Fibroblast of lung (primary cell): ENCODE measurements around the gene LRMDA. TPM values are rescaled to one million over a fixed set of nuclear protein-coding genes. Genes with fewer than 3 reads are reported as not detected.

ENCODE experiments used
- DNase-seq, 2 donors: peaks; one replicate each; pipeline versions ENCODE4 v3.0.0 to v3.0.0-alpha.2; 2010; ENCODE audit warnings: low read depth in 2 of 2
- H2AFZ ChIP-seq: 2 replicates; pipeline ENCODE4 v1.5.1; 2012; ENCODE audit warnings: low read length, control low read depth, inconsistent platforms
- H3K27ac ChIP-seq: 2 replicates; pipeline ENCODE4 v1.5.1; 2011; ENCODE audit warnings: low read length, control low read depth; ENCODE audit not compliant: insufficient read depth
- H3K27me3 ChIP-seq: 2 replicates; pipeline ENCODE4 v1.5.1; 2011; ENCODE audit warnings: mild to moderate bottlenecking, low read length; ENCODE audit not compliant: control insufficient read depth, insufficient read depth
- H3K36me3 ChIP-seq: 2 replicates; pipeline ENCODE4 v1.5.1; 2011; ENCODE audit warnings: low read length; ENCODE audit not compliant: control insufficient read depth, insufficient read depth
- H3K4me1 ChIP-seq: 2 replicates; pipeline ENCODE4 v1.5.1; 2011; ENCODE audit warnings: low read length; ENCODE audit not compliant: control insufficient read depth, insufficient read depth; ENCODE audit errors: extremely low read depth
- H3K4me2 ChIP-seq: 2 replicates; pipeline ENCODE4 v1.5.1; 2011; ENCODE audit warnings: low read length, control low read depth; ENCODE audit not compliant: insufficient read depth; ENCODE audit errors: extremely low read depth
- H3K4me3 ChIP-seq, 4 experiments: fragments of 200-600 bp in 1 of 4; sonication (generic) in 1 of 4; replicated peaks in 1 of 4; 2 replicates each; pipeline ENCODE4 v1.5.1; 2011 to 2016; ENCODE audit warnings: low read length in 4 of 4, low read depth in 3 of 4, mild to moderate bottlenecking in 3 of 4, control low read depth in 2 of 4, inconsistent platforms in 1 of 4, mixed read lengths in 1 of 4; ENCODE audit not compliant: insufficient read depth in 1 of 4; ENCODE audit errors: control extremely low read depth in 1 of 4
- H3K79me2 ChIP-seq: 2 replicates; pipeline ENCODE4 v1.5.1; 2012; ENCODE audit warnings: mild to moderate bottlenecking, low read length, inconsistent platforms; ENCODE audit not compliant: control insufficient read depth, insufficient read depth
- H3K9ac ChIP-seq: 2 replicates; pipeline ENCODE4 v1.5.1; 2011; ENCODE audit warnings: mild to moderate bottlenecking, low read length, control low read depth; ENCODE audit not compliant: insufficient read depth
- H3K9me3 ChIP-seq: 2 replicates; pipeline ENCODE4 v1.5.1; 2012; ENCODE audit warnings: low read depth, low read length; ENCODE audit not compliant: control insufficient read depth, insufficient read depth
- H4K20me1 ChIP-seq: 2 replicates; pipeline ENCODE4 v1.5.1; 2011; ENCODE audit warnings: low read length; ENCODE audit not compliant: control insufficient read depth, insufficient read depth; ENCODE audit errors: extremely low read depth
- EZH2 ChIP-seq: IDR thresholded peaks from 2 replicates; pipeline ENCODE4 v1.5.1; 2012; ENCODE audit warnings: low read length, control low read depth, mild to moderate bottlenecking; ENCODE audit errors: missing control alignments
- polyA plus RNA-seq, 2 donors: library from polyadenylated mRNA; depleted of rRNA in 1 of 2; stranded (reverse) in 1 of 2; unstranded in 1 of 2; fragments of >200 nt; gene quantifications; 2 replicates each; pipeline ENCODE4 v1.2.1, GENCODE V29; 2011 to 2012; ENCODE audit warnings: missing spikeins in 1 of 2
- total RNA-seq: library from RNA; depleted of rRNA; stranded (reverse); fragments of >200 nt; gene quantifications from 2 replicates; pipeline ENCODE4 v1.2.1, GENCODE V29; 2014
- TF ChIP-seq, protein P1 (sequence below), 2 donors: IDR thresholded peaks in 1 of 2; conservative IDR thresholded peaks in 1 of 2; 1 replicate in 1 of 2; 2 replicates in 1 of 2; pipeline ENCODE4 v1.5.1; 2011 to 2012; ENCODE audit warnings: low read length in 2 of 2, control low read depth in 1 of 2, inconsistent platforms in 1 of 2, low read depth in 1 of 2, mild to moderate bottlenecking in 1 of 2

The LRMDA gene
- total and polyA plus RNA-seq, 2 donors (not counting 1 experiment from before 2014, with no cell fraction given): 1.7 to 2.0 TPM

DNA sequence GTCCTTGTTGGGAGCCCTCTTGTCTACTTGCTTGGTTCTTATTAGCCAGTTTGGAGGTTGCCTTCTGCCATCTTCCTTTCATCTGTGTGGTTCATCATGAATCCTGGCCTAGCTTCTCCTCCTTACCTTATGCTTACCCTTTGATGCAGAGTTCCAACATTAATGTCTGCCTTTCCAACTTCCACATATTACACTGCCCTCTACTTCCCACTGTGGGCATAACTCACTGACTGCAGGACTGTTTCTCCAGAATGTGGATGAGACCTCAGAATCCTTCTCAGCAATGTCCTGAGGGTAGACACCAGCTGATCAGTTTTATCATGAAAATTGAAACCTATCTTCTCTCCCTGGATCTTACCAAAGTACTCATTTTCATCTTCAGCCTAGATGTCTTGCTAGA lies 491.0 kb downstream of the LRMDA start:
- TF ChIP-seq EZH2: no peak
- TF ChIP-seq, protein P1, sequence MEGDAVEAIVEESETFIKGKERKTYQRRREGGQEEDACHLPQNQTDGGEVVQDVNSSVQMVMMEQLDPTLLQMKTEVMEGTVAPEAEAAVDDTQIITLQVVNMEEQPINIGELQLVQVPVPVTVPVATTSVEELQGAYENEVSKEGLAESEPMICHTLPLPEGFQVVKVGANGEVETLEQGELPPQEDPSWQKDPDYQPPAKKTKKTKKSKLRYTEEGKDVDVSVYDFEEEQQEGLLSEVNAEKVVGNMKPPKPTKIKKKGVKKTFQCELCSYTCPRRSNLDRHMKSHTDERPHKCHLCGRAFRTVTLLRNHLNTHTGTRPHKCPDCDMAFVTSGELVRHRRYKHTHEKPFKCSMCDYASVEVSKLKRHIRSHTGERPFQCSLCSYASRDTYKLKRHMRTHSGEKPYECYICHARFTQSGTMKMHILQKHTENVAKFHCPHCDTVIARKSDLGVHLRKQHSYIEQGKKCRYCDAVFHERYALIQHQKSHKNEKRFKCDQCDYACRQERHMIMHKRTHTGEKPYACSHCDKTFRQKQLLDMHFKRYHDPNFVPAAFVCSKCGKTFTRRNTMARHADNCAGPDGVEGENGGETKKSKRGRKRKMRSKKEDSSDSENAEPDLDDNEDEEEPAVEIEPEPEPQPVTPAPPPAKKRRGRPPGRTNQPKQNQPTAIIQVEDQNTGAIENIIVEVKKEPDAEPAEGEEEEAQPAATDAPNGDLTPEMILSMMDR (conservative IDR thresholded peaks at IDR 0.05 in 1 of 2, IDR thresholded peaks at IDR 0.05 in 1 of 2; ENCODE audit: low read depth in 1 of 2, low read length in 2 of 2): peak in 1 of 2 donors; percentile 43
- no peaks in the 10 kb centered on the region for H3K79me2 ChIP-seq
- H3K4me3 ChIP-seq: no peak overlapping the region
- H3K4me1 ChIP-seq: no peaks in the 10 kb centered on the region
- H2AFZ ChIP-seq: no peak overlapping the region
- H3K36me3 ChIP-seq: no peaks in the 10 kb centered on the region
- H3K4me2 ChIP-seq: no peak overlapping the region
- H3K27ac ChIP-seq: no peak overlapping the region
- no peaks in the 10 kb centered on the region for H4K20me1 ChIP-seq
- DNase-seq: peak; percentile 2 to 23
- H3K9ac ChIP-seq: no peak overlapping the region
- peaks cover 2% of the 10 kb centered on the region for H3K27me3 ChIP-seq
- no peaks in the 10 kb centered on the region for H3K9me3 ChIP-seq

GRCh38 chr10:75924309-75924902 lies 493.0 kb downstream of the LRMDA start:
- Histone ChIP-seq H3K79me2 (no peaks in the 10 kb centered on the region), H3K4me2 (no peak overlapping the region), H3K4me3 (no peak overlapping the region), H3K36me3 (no peaks in the 10 kb centered on the region), H3K27me3 (peaks cover 6% of the 10 kb centered on the region), H3K9me3 (no peaks in the 10 kb centered on the region), H3K4me1 (no peaks in the 10 kb centered on the region), H4K20me1 (no peaks in the 10 kb centered on the region), H2AFZ (no peak overlapping the region), H3K9ac (no peak overlapping the region), H3K27ac (no peak overlapping the region)
- no peak for TF ChIP-seq EZH2
- TF ChIP-seq, protein P1 (conservative IDR thresholded peaks at IDR 0.05 in 1 of 2, IDR thresholded peaks at IDR 0.05 in 1 of 2; ENCODE audit: low read depth in 1 of 2, low read length in 2 of 2): no peak
- no peak for DNase-seq

GRCh38 chr10:75925999-75926398 lies 494.6 kb downstream of the LRMDA start:
- Histone ChIP-seq H3K79me2 (no peaks in the 10 kb centered on the region), H3K27ac (no peak overlapping the region), H3K9me3 (no peaks in the 10 kb centered on the region), H3K9ac (no peak overlapping the region), H3K4me3 (no peak overlapping the region), H2AFZ (no peak overlapping the region), H3K27me3 (peaks cover 6% of the 10 kb centered on the region), H3K4me2 (no peak overlapping the region), H4K20me1 (no peaks in the 10 kb centered on the region), H3K36me3 (no peaks in the 10 kb centered on the region), H3K4me1 (no peaks in the 10 kb centered on the region)
- no peak for DNase-seq
- TF ChIP-seq, protein P1 (conservative IDR thresholded peaks at IDR 0.05 in 1 of 2, IDR thresholded peaks at IDR 0.05 in 1 of 2; ENCODE audit: low read depth in 1 of 2, low read length in 2 of 2): no peak
- TF ChIP-seq EZH2: no peak
